GM12878 (cell line): ENCODE data around the gene ERC1. TPM values are rescaled to one million over a fixed set of nuclear protein-coding genes. Genes with fewer than 3 reads are reported as not detected.

Source experiments
- ATAC-seq: fragments of 200-7000 bp; cut with Tn5 transposase; 3 replicates; pipeline ENCODE4 v1.9.1; 2020; ENCODE audit warnings: mild to moderate bottlenecking, moderate library complexity
- BruUV-seq: library from RNA; stranded (reverse); fragments of 400-500 nt; replicated peaks from 2 replicates; lab custom pipeline; 2021; lab: Mats Ljungman, UMichigan
- CTCF ChIA-PET: fragments of 300-600 bp; sonication (Branson Sonifier 250); formaldehyde crosslinking; extraction: SDS; loops from one replicate; lab custom pipeline; 2021; ENCODE audit warnings: inconsistent platforms; lab: Yijun Ruan, JAX
- POLR2A ChIA-PET: fragments of 350-600 bp; formaldehyde crosslinking; extraction: SDS; loops from one replicate; lab custom pipeline; 2021; ENCODE audit warnings: inconsistent platforms; lab: Charles Lee
- RAD21 ChIA-PET: fragments of 300-600 bp; sonication (Branson Sonifier 250); formaldehyde crosslinking; loops from one replicate; lab custom pipeline; 2023; ENCODE audit warnings: antibody characterized with exemption; ENCODE audit not compliant: unreplicated experiment; lab: Charles Lee
- SMC1A ChIA-PET: fragments of 300-600 bp; sonication (Branson Sonifier 250); formaldehyde crosslinking; loops from one replicate; lab custom pipeline; 2023; ENCODE audit not compliant: unreplicated experiment, uncharacterized antibody; lab: Charles Lee
- DNase-seq: peaks from one replicate; pipeline ENCODE4 v3.0.0-alpha.2; 2011; ENCODE audit warnings: low read depth, low spot score
- FAIRE-seq: peaks from 3 replicates; lab custom pipeline; 2011; peaks lifted over from hg19 to GRCh38; lab: Jason Lieb, UNC
- H2AFZ ChIP-seq: 2 replicates; pipeline ENCODE4 v1.6.0; 2011; ENCODE audit warnings: low read depth, low read length, control low read depth; ENCODE audit not compliant: control insufficient read depth
- H3K27ac ChIP-seq: 2 replicates; pipeline ENCODE4 v1.5.1; 2011; ENCODE audit warnings: control low read depth; ENCODE audit not compliant: control insufficient read depth, insufficient read depth
- H3K27me3 ChIP-seq, 2 experiments: replicated peaks in 1 of 2; 2 replicates each; pipeline versions ENCODE4 v1.6.0 to v1.6.1; 2011; ENCODE audit warnings: low read length in 1 of 2; ENCODE audit not compliant: control insufficient read depth in 2 of 2, insufficient read depth in 2 of 2
- H3K36me3 ChIP-seq, 2 experiments: 2 replicates each; pipeline ENCODE4 v1.5.1; 2011; ENCODE audit warnings: low read length in 1 of 2; ENCODE audit not compliant: control insufficient read depth in 2 of 2, insufficient read depth in 2 of 2
- H3K4me1 ChIP-seq: 2 replicates; pipeline ENCODE4 v1.6.1; 2011; ENCODE audit warnings: mild to moderate bottlenecking, low read length, moderate library complexity, mixed read lengths; ENCODE audit not compliant: control insufficient read depth, insufficient read depth
- H3K4me2 ChIP-seq: 2 replicates; pipeline ENCODE4 v1.6.0; 2011; ENCODE audit warnings: control low read depth; ENCODE audit not compliant: control insufficient read depth, insufficient read depth
- H3K4me3 ChIP-seq: fragments of 200-600 bp; sonication (generic); 2 replicates; pipeline ENCODE4 v1.5.1; 2016
- H3K79me2 ChIP-seq: 2 replicates; pipeline ENCODE4 v1.6.0; 2011; ENCODE audit warnings: low read length; ENCODE audit not compliant: control insufficient read depth, insufficient read depth
- H3K9ac ChIP-seq: 2 replicates; pipeline ENCODE4 v1.8.0; 2011; ENCODE audit warnings: low read length, control low read depth, mixed read lengths; ENCODE audit not compliant: control insufficient read depth, insufficient read depth
- H3K9me3 ChIP-seq: replicated peaks from 3 replicates; pipeline ENCODE4 v1.5.1; 2011; ENCODE audit warnings: mild to moderate bottlenecking, low read length; ENCODE audit not compliant: control insufficient read depth, insufficient read depth
- H4K20me1 ChIP-seq: 2 replicates; pipeline ENCODE4 v1.6.0; 2011; ENCODE audit not compliant: control insufficient read depth, insufficient read depth
- CBX5 ChIP-seq: sonication (generic); IDR thresholded peaks from 2 replicates; pipeline ENCODE4 v1.6.1; 2016; ENCODE audit warnings: low read depth, moderate library complexity, mild to moderate bottlenecking, inconsistent platforms
- EED ChIP-seq: sonication (generic); IDR thresholded peaks from 2 replicates; pipeline ENCODE4 v1.6.1; 2016; ENCODE audit warnings: antibody characterized with exemption, low read depth
- FOS ChIP-seq: IDR thresholded peaks from 3 replicates; pipeline ENCODE4 v1.6.1; 2011; ENCODE audit warnings: borderline replicate concordance; ENCODE audit not compliant: insufficient read length; ENCODE audit errors: extremely low read depth
- IKZF1 ChIP-seq: fragments of 450-650 bp; conservative IDR thresholded peaks from 2 replicates; pipeline ENCODE4 v1.6.1; 2017; ENCODE audit warnings: antibody characterized with exemption, mild to moderate bottlenecking
- KAT2A ChIP-seq: conservative IDR thresholded peaks from 2 replicates; pipeline ENCODE4 v1.6.1; 2011; ENCODE audit warnings: low read depth, low read length; ENCODE audit not compliant: control insufficient read depth
- LARP7 ChIP-seq: fragments of 450-650 bp; IDR thresholded peaks from 2 replicates; pipeline ENCODE4 v1.6.1; 2017; ENCODE audit warnings: mild to moderate bottlenecking
- NFIC ChIP-seq: IDR thresholded peaks from 2 replicates; pipeline ENCODE4 v1.6.1; 2012; ENCODE audit warnings: low read depth, mild to moderate bottlenecking, inconsistent platforms, low read length, moderate library complexity
- RAD21 ChIP-seq: IDR thresholded peaks from 2 replicates; pipeline ENCODE4 v1.6.1; 2011; ENCODE audit warnings: mild to moderate bottlenecking, low read depth, low read length, moderate library complexity; ENCODE audit not compliant: insufficient read depth
- SIX5 ChIP-seq: IDR thresholded peaks from 2 replicates; pipeline ENCODE4 v1.6.1; 2011; ENCODE audit warnings: mild to moderate bottlenecking, low read depth, low read length, moderate library complexity; ENCODE audit not compliant: severe bottlenecking
- SMC3 ChIP-seq: IDR thresholded peaks from 2 replicates; pipeline ENCODE4 v1.6.1; 2011; ENCODE audit warnings: low read length, improper control_type of control experiment, borderline replicate concordance
- YBX1 ChIP-seq: fragments of 450-650 bp; IDR thresholded peaks from 2 replicates; pipeline ENCODE4 v1.6.1; 2016; ENCODE audit warnings: antibody characterized with exemption
- ZNF622 ChIP-seq: fragments of 450-650 bp; IDR thresholded peaks from 2 replicates; pipeline ENCODE4 v1.6.1; 2017; ENCODE audit warnings: mild to moderate bottlenecking, inconsistent platforms
- WGBS: methylation state at CpG from one replicate; pipeline ENCODE4 v1.1.6; 2016; ENCODE audit warnings: low lambda C conversion rate; ENCODE audit not compliant: insufficient replicate concordance, insufficient coverage; ENCODE audit errors: missing lambda C conversion rate; 5-methylcytosine and 5-hydroxymethylcytosine counted together
- in situ Hi-C: fragments of 300-500 bp; cut with MboI; formaldehyde crosslinking; loops from 9 replicates; pipeline ENCODE4 v1.14.3; 2018; ENCODE audit warnings: mixed read lengths
- intact Hi-C: fragments of 100-400 bp; cut with micrococcal nuclease; formaldehyde crosslinking; loops from one replicate; pipeline ENCODE4 v1.14.2; 2022; ENCODE audit not compliant: unreplicated experiment
- polyA plus RNA-seq, 11 experiments: library from polyadenylated mRNA; depleted of rRNA in 4 of 11; unstranded in 6 of 11; stranded (reverse) in 5 of 11; fragments of >200 nt; fragmentation: Nextera tagmentation in 4 of 11; fragmentation: Illumina TruSeq in 1 of 11; extraction: Ambion mirVana in 4 of 11; extraction: Trizol in 1 of 11; gene quantifications; 1 replicate in 1 of 11; 2 replicates in 10 of 11; pipeline versions ENCODE4 v1.2.1 to v1.2.3, GENCODE V29; 2011 to 2016; ENCODE audit warnings: inconsistent platforms in 2 of 11, missing spikeins in 2 of 11, low read depth in 1 of 11
- total RNA-seq, 4 experiments: library from RNA; depleted of rRNA in 3 of 4; stranded (reverse); fragments of >200 nt in 3 of 4; fragmentation: Illumina TruSeq in 1 of 4; extraction: Trizol in 1 of 4; gene quantifications; 2 replicates each; pipeline versions ENCODE4 v1.2.1 to v1.2.3, GENCODE V29; 2013 to 2021
- TF ChIP-seq, protein P1 (sequence below): fragments of 450-650 bp; IDR thresholded peaks from 2 replicates; pipeline ENCODE4 v1.6.1; 2018; ENCODE audit warnings: mild to moderate bottlenecking, low read depth, moderate library complexity; ENCODE audit not compliant: partially characterized antibody
- TF ChIP-seq, protein P2 (sequence below): fragments of 450-650 bp; IDR thresholded peaks from 2 replicates; pipeline ENCODE4 v1.6.1; 2017; ENCODE audit warnings: mild to moderate bottlenecking, low read depth, inconsistent platforms; ENCODE audit not compliant: poor library complexity, severe bottlenecking

ERC1 gene
- total and polyA plus RNA-seq, 10 of the 15 experiments (the other 5 are each of a cell fraction or from before 2014, with no cell fraction given), result 0.75 to 8.0 (median 5.0) TPM

DNA sequence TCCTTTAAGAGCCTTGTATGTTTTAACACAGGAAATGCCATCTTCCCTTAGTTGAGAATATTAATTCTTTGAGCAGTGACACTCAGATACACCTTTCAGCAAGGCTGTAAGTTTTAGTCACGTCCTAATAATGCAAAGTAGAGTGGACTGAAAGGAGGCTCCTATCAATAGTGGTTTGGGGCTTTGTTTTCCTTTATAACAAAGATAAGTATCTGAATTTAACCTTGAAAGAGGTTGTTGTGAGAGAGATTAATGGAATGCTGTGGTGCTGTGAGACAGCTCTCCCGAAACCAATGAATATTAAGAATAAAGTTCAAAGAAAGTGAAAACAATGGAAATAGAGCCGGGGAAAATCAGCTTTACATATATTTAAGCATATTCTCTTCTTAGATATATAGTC, 259.6 kb downstream of the ERC1 start:
- SMC1A ChIA-PET, result interaction anchor here (1.3 to 1.4 kb wide), 2 partner anchors 18 to 214 kb away, joined by 3 read pairs; no protein-coding TSS in a partner anchor
- in situ Hi-C loops, result no loop called here

More for the DNA sequence above, 259.6 kb downstream of the ERC1 start:
- RAD21 ChIA-PET, result interaction anchor here (2.3 kb wide), 1 partner anchor 133 kb away, joined by 8 read pairs; no protein-coding TSS in a partner anchor
- Histone ChIP-seq H3K9me3 (no peaks in the 10 kb centered on the region), H3K79me2 (no peaks in the 10 kb centered on the region), H3K36me3 (no peaks in the 10 kb centered on the region), H4K20me1 (no peaks in the 10 kb centered on the region), H3K27ac (no peak overlapping the region), H3K4me2 (no peak overlapping the region), H2AFZ (no peak overlapping the region), H3K27me3 (no peaks in the 10 kb centered on the region), H3K4me3 (no peak overlapping the region), H3K9ac (no peak overlapping the region), H3K4me1 (no peaks in the 10 kb centered on the region)
- CTCF ChIA-PET, result interaction anchor here (1.1 to 3.3 kb wide), 3 partner anchors 18 to 133 kb away, joined by 3 to 12 read pairs (median 9); no protein-coding TSS in a partner anchor
- no peak for ATAC-seq
- no peak for TF ChIP-seq SMC3
- no peak for TF ChIP-seq EED
- no peak for TF ChIP-seq RAD21
- no peak for TF ChIP-seq KAT2A
- no peak for TF ChIP-seq ZNF622
- TF ChIP-seq, protein P1, sequence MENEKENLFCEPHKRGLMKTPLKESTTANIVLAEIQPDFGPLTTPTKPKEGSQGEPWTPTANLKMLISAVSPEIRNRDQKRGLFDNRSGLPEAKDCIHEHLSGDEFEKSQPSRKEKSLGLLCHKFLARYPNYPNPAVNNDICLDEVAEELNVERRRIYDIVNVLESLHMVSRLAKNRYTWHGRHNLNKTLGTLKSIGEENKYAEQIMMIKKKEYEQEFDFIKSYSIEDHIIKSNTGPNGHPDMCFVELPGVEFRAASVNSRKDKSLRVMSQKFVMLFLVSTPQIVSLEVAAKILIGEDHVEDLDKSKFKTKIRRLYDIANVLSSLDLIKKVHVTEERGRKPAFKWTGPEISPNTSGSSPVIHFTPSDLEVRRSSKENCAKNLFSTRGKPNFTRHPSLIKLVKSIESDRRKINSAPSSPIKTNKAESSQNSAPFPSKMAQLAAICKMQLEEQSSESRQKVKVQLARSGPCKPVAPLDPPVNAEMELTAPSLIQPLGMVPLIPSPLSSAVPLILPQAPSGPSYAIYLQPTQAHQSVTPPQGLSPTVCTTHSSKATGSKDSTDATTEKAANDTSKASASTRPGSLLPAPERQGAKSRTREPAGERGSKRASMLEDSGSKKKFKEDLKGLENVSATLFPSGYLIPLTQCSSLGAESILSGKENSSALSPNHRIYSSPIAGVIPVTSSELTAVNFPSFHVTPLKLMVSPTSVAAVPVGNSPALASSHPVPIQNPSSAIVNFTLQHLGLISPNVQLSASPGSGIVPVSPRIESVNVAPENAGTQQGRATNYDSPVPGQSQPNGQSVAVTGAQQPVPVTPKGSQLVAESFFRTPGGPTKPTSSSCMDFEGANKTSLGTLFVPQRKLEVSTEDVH, result no peak
- TF ChIP-seq IKZF1, result no peak
- no peak for TF ChIP-seq FOS
- TF ChIP-seq CBX5, result no peak
- TF ChIP-seq, protein P2, sequence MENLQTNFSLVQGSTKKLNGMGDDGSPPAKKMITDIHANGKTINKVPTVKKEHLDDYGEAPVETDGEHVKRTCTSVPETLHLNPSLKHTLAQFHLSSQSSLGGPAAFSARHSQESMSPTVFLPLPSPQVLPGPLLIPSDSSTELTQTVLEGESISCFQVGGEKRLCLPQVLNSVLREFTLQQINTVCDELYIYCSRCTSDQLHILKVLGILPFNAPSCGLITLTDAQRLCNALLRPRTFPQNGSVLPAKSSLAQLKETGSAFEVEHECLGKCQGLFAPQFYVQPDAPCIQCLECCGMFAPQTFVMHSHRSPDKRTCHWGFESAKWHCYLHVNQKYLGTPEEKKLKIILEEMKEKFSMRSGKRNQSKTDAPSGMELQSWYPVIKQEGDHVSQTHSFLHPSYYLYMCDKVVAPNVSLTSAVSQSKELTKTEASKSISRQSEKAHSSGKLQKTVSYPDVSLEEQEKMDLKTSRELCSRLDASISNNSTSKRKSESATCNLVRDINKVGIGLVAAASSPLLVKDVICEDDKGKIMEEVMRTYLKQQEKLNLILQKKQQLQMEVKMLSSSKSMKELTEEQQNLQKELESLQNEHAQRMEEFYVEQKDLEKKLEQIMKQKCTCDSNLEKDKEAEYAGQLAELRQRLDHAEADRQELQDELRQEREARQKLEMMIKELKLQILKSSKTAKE, result no peak
- TF ChIP-seq YBX1, result no peak
- no peak for TF ChIP-seq LARP7
- TF ChIP-seq SIX5, result no peak
- TF ChIP-seq NFIC, result no peak
- intact Hi-C loops, result no loop called here
- no peak for FAIRE-seq
- POLR2A ChIA-PET, result no interaction called here
- BruUV-seq, result no TSS peak
- WGBS, result 64% methylated on average over 3 of the region's 3 CpGs
- no peak for DNase-seq
